Liver (tissue), 9 donors: ENCODE data around the gene NTNG1. TPM values are rescaled to one million over a fixed set of nuclear protein-coding genes. Genes with fewer than 3 reads are reported as not detected.

Experiments
- DNase-seq: peaks from one replicate; pipeline ENCODE4 v3.0.0-alpha.2; 2017; ENCODE audit warnings: low spot score
- H3K27ac ChIP-seq, 2 donors: one replicate each; pipeline ENCODE4 v1.7.0; 2013; ENCODE audit warnings: inconsistent platforms in 2 of 2, low read length in 2 of 2, control low read depth in 1 of 2, low read depth in 1 of 2, mild to moderate bottlenecking in 1 of 2
- H3K27me3 ChIP-seq, 4 donors: one replicate each; pipeline versions ENCODE4 v1.6.1 to v1.7.0; 2013; ENCODE audit warnings: low read length in 3 of 4, inconsistent platforms in 1 of 4, mild to moderate bottlenecking in 1 of 4, moderate library complexity in 1 of 4; ENCODE audit not compliant: control insufficient read depth in 4 of 4, insufficient read depth in 4 of 4
- H3K36me3 ChIP-seq, 4 donors: one replicate each; pipeline versions ENCODE4 v1.6.1 to v1.7.0; 2013; ENCODE audit warnings: low read length in 3 of 4, mild to moderate bottlenecking in 3 of 4, low read depth in 1 of 4, moderate library complexity in 1 of 4; ENCODE audit not compliant: control insufficient read depth in 4 of 4, insufficient read depth in 3 of 4
- H3K4me1 ChIP-seq, 4 donors: one replicate each; pipeline versions ENCODE4 v1.6.1 to v1.7.0; 2013; ENCODE audit warnings: low read length in 3 of 4, mild to moderate bottlenecking in 3 of 4, moderate library complexity in 1 of 4; ENCODE audit not compliant: control insufficient read depth in 4 of 4, insufficient read depth in 4 of 4
- H3K4me3 ChIP-seq, 3 donors: one replicate each; pipeline versions ENCODE4 v1.6.1 to v1.7.0; 2013; ENCODE audit warnings: low read length in 3 of 3, control low read depth in 1 of 3, low read depth in 1 of 3, mild to moderate bottlenecking in 1 of 3
- H3K9ac ChIP-seq, 2 donors: one replicate each; pipeline ENCODE4 v1.7.0; 2013; ENCODE audit warnings: low read length in 2 of 2, mild to moderate bottlenecking in 2 of 2, moderate library complexity in 2 of 2, control low read depth in 1 of 2, low read depth in 1 of 2
- H3K9me3 ChIP-seq, 4 donors: one replicate each; pipeline versions ENCODE4 v1.6.1 to v1.7.0; 2013; ENCODE audit warnings: low read length in 3 of 4; ENCODE audit not compliant: control insufficient read depth in 4 of 4
- EGR1 ChIP-seq, 2 donors: IDR thresholded peaks; 2 replicates each; pipeline ENCODE4 v1.6.1; 2016 to 2018; ENCODE audit warnings: antibody characterized with exemption in 2 of 2, low read depth in 2 of 2
- FOXA1 ChIP-seq: IDR thresholded peaks from 2 replicates; pipeline ENCODE4 v1.6.1; 2016; ENCODE audit warnings: antibody characterized with exemption
- FOXA2 ChIP-seq: IDR thresholded peaks from 2 replicates; pipeline ENCODE4 v1.6.1; 2016; ENCODE audit warnings: antibody characterized with exemption
- GABPA ChIP-seq, 2 donors: IDR thresholded peaks in 1 of 2; conservative IDR thresholded peaks in 1 of 2; 2 replicates each; pipeline ENCODE4 v1.6.1; 2016; ENCODE audit warnings: antibody characterized with exemption in 2 of 2, mild to moderate bottlenecking in 1 of 2, moderate library complexity in 1 of 2
- HNF4G ChIP-seq: IDR thresholded peaks from 2 replicates; pipeline ENCODE4 v1.6.1; 2016; ENCODE audit warnings: antibody characterized with exemption
- JUND ChIP-seq, 2 donors: IDR thresholded peaks; 2 replicates each; pipeline ENCODE4 v1.6.1; 2016; ENCODE audit warnings: antibody characterized with exemption in 2 of 2
- NR2F2 ChIP-seq: IDR thresholded peaks from 2 replicates; pipeline ENCODE4 v1.6.1; 2016; ENCODE audit warnings: antibody characterized with exemption
- RXRA ChIP-seq, 2 donors: IDR thresholded peaks; 2 replicates each; pipeline ENCODE4 v1.6.1; 2017 to 2018; ENCODE audit warnings: antibody characterized with exemption in 2 of 2, mild to moderate bottlenecking in 1 of 2
- TAF1 ChIP-seq: conservative IDR thresholded peaks from 2 replicates; pipeline ENCODE4 v1.6.1; 2016; ENCODE audit warnings: antibody characterized with exemption, mild to moderate bottlenecking
- YY1 ChIP-seq: IDR thresholded peaks from 2 replicates; pipeline ENCODE4 v1.6.1; 2016; ENCODE audit warnings: antibody characterized with exemption, mild to moderate bottlenecking
- polyA plus RNA-seq, 2 donors: library from polyadenylated mRNA; stranded (reverse) in 1 of 2; unstranded in 1 of 2; fragments of 200-250 nt in 1 of 2; fragments of >200 nt in 1 of 2; fragmentation: Nextera tagmentation in 1 of 2; extraction: Ambion mirVana in 1 of 2; gene quantifications; one replicate each; pipeline versions ENCODE4 v1.2.1 to v1.2.3, GENCODE V29; 2013 to 2015
- total RNA-seq, 2 donors: library from RNA; depleted of rRNA; stranded (reverse); fragments of >200 nt; gene quantifications; one replicate each; pipeline ENCODE4 v1.2.3, GENCODE V29; 2014
- TF ChIP-seq, protein P1 (sequence below): IDR thresholded peaks from 2 replicates; pipeline ENCODE4 v1.6.1; 2016; ENCODE audit warnings: antibody characterized with exemption, mild to moderate bottlenecking
- TF ChIP-seq, protein P2 (sequence below): IDR thresholded peaks from 2 replicates; pipeline ENCODE4 v1.6.1; 2016; ENCODE audit warnings: antibody characterized with exemption
- TF ChIP-seq, protein P3 (sequence below): fragments of 150-350 bp; IDR thresholded peaks from 2 replicates; pipeline ENCODE4 v1.5.1; 2017; ENCODE audit warnings: improper control_type of control experiment, low read depth, low read length; ENCODE audit not compliant: missing input control
- donor health status: healthy.
- donor health status: healthy.
- donor health status: healthy.
- donor health status: healthy.
- donor health status: healthy.

The NTNG1 gene
- total and polyA plus RNA-seq, 4 donors, result under 0.01 TPM; not detected in 2

DNA sequence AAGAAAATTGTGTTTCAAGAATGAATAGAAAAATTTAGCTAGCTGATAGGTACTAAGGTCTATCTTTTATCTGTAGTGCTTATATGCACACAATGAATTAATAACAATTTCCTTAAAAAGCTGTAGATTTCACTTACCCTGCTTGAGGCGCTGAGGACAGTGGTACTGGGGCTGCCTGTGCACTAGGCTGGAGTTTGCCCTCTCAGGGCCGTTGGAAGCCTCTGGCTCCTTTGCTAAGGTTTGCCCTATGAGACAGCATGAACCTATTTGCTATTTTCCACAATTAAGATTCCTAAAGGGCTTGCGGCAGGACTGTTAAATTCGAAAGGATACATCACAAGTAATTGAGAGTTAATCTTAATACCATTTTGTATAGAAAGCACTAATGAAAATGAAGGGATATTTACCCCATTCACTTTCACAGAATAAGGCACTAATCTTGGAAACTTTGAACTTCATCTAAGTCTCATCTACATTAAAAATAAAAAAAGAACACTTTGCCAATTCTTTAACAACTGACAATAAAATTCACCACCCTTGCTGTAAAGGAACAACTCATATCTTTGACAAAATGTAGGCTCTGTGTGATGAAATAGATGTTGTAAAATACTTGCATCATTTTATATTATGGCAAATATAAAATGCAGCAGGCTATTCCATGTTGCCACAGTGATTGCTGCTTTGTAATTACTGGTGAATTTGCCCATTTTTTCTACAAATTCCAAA, 293.0 kb downstream of the NTNG1 start (continued):
- TF ChIP-seq, protein P1, sequence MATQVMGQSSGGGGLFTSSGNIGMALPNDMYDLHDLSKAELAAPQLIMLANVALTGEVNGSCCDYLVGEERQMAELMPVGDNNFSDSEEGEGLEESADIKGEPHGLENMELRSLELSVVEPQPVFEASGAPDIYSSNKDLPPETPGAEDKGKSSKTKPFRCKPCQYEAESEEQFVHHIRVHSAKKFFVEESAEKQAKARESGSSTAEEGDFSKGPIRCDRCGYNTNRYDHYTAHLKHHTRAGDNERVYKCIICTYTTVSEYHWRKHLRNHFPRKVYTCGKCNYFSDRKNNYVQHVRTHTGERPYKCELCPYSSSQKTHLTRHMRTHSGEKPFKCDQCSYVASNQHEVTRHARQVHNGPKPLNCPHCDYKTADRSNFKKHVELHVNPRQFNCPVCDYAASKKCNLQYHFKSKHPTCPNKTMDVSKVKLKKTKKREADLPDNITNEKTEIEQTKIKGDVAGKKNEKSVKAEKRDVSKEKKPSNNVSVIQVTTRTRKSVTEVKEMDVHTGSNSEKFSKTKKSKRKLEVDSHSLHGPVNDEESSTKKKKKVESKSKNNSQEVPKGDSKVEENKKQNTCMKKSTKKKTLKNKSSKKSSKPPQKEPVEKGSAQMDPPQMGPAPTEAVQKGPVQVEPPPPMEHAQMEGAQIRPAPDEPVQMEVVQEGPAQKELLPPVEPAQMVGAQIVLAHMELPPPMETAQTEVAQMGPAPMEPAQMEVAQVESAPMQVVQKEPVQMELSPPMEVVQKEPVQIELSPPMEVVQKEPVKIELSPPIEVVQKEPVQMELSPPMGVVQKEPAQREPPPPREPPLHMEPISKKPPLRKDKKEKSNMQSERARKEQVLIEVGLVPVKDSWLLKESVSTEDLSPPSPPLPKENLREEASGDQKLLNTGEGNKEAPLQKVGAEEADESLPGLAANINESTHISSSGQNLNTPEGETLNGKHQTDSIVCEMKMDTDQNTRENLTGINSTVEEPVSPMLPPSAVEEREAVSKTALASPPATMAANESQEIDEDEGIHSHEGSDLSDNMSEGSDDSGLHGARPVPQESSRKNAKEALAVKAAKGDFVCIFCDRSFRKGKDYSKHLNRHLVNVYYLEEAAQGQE, result no peak

DNA sequence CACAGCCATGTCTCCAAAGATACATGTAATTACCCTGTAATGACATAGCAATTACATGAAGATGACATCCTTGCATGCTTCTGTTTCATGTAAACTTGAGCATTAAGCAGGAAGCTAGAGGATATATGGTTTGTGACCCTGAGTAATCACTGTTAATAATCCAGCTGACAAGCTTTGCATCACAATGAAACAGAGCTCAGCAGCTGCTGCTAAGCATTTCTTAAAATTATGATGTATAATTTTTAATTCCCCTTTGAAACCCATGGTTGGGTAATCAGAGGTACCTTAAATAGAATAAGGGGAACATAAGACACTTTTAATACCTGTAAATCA, 293.5 kb downstream of the NTNG1 start:
- DNase-seq, result no peak
- H3K9me3 ChIP-seq, result no peaks in the 10 kb centered on the region
- H3K36me3 ChIP-seq, result no peaks in the 10 kb centered on the region
- no peak overlapping the region for H3K27ac ChIP-seq
- H3K9ac ChIP-seq, result no peak overlapping the region
- peaks cover 0 to 4% (median 2%) of the 10 kb centered on the region in 4 donors for H3K4me1 ChIP-seq
- H3K4me3 ChIP-seq, result no peak overlapping the region
- H3K27me3 ChIP-seq, result no peaks in the 10 kb centered on the region
- no peak for TF ChIP-seq NR2F2
- TF ChIP-seq HNF4G, result no peak
- TF ChIP-seq FOXA2, result no peak
- no peak for TF ChIP-seq EGR1 (IDR thresholded peaks at IDR 0.05; ENCODE audit: low read depth in 2 of 2)
- TF ChIP-seq YY1, result no peak
- TF ChIP-seq, protein P2, sequence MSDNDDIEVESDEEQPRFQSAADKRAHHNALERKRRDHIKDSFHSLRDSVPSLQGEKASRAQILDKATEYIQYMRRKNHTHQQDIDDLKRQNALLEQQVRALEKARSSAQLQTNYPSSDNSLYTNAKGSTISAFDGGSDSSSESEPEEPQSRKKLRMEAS, result no peak
- TF ChIP-seq, protein P1, result no peak
- TF ChIP-seq GABPA (IDR thresholded peaks at IDR 0.05 in 1 of 2, conservative IDR thresholded peaks at IDR 0.05 in 1 of 2), result no peak
- no peak for TF ChIP-seq TAF1
- no peak for TF ChIP-seq JUND (IDR thresholded peaks at IDR 0.05)
- no peak for TF ChIP-seq FOXA1
- no peak for TF ChIP-seq RXRA (IDR thresholded peaks at IDR 0.05)
- TF ChIP-seq, protein P3, sequence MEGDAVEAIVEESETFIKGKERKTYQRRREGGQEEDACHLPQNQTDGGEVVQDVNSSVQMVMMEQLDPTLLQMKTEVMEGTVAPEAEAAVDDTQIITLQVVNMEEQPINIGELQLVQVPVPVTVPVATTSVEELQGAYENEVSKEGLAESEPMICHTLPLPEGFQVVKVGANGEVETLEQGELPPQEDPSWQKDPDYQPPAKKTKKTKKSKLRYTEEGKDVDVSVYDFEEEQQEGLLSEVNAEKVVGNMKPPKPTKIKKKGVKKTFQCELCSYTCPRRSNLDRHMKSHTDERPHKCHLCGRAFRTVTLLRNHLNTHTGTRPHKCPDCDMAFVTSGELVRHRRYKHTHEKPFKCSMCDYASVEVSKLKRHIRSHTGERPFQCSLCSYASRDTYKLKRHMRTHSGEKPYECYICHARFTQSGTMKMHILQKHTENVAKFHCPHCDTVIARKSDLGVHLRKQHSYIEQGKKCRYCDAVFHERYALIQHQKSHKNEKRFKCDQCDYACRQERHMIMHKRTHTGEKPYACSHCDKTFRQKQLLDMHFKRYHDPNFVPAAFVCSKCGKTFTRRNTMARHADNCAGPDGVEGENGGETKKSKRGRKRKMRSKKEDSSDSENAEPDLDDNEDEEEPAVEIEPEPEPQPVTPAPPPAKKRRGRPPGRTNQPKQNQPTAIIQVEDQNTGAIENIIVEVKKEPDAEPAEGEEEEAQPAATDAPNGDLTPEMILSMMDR, result no peak
